ENCODE results near the gene PRELID3B.
"Not testable (repeated sequence)": the region's sequence is repeated elsewhere in the genome, so short reads cannot be mapped to it uniquely, and the experiment has no call there.

The PRELID3B gene

GRCh38 chr20:59025511-59025910 is 17.1 kb downstream of the PRELID3B start:
- no peak for DNase-seq

GRCh38 chr20:59025086-59025485 is 17.5 kb downstream of the PRELID3B start:
- DNase-seq: no peak

- DNase-seq: no peak
These were observed 18.5 kb downstream of the PRELID3B start for GRCh38 chr20:59024111-59024530.

- DNase-seq: no peak
These were observed 19.0 kb downstream of the PRELID3B start for GRCh38 chr20:59023616-59024015.

- DNase-seq: no peak
These were observed 19.8 kb downstream of the PRELID3B start for GRCh38 chr20:59022754-59023153.

GRCh38 chr20:59020938-59021551 is 21.5 kb downstream of the PRELID3B start:
- DNase-seq: no peak

- no peak for DNase-seq
These were observed 23.4 kb downstream of the PRELID3B start, which contains the start of gene TUBB1 for GRCh38 chr20:59019217-59019616. TSS of gene TUBB1 (plus strand) at chr20:59019429. CDS start at chr20:59019523, 94 bp downstream.

GRCh38 chr20:59018817-59019216 is 23.8 kb downstream of the PRELID3B start:
- DNase-seq: no peak

GRCh38 chr20:59017493-59018231 is 24.9 kb downstream of the PRELID3B start:
- DNase-seq: no peak

GRCh38 chr20:59016795-59017492 is 25.6 kb downstream of the PRELID3B start:
- no peak for DNase-seq

GRCh38 chr20:59015812-59016711 is 26.5 kb downstream of the PRELID3B start:
- DNase-seq: no peak

- DNase-seq: no peak
These were observed 27.2 kb downstream of the PRELID3B start for GRCh38 chr20:59015411-59015810.

GRCh38 chr20:59014680-59015389 is 27.8 kb downstream of the PRELID3B start:
- DNase-seq: no peak

GRCh38 chr20:59013959-59014608 is 28.5 kb downstream of the PRELID3B start:
- DNase-seq: no peak

- DNase-seq: no peak
These were observed 29.3 kb downstream of the PRELID3B start for GRCh38 chr20:59013031-59013951.

- not testable (repeated sequence) for DNase-seq
These were observed 30.8 kb downstream of the PRELID3B start for GRCh38 chr20:59011874-59012157.

GRCh38 chr20:59010995-59011873 is 31.4 kb downstream of the PRELID3B start:
- DNase-seq: peak; percentile 29 to 50 (median 44)

- no peak for DNase-seq
These were observed 32.1 kb downstream of the PRELID3B start for GRCh38 chr20:59010321-59010994.
